GM11168 (cell line): ENCODE data around the gene NCK1.

Experiments used
- in situ Hi-C: fragments of 300-500 bp; cut with MboI; formaldehyde crosslinking; loops from one replicate; pipeline ENCODE4 v1.12.0; 2022; ENCODE audit warnings: low sequenced_read_pairs; ENCODE audit not compliant: unreplicated experiment

NCK1 gene

GRCh38 chr3:136861890-136862616 lies at the start of gene NCK1:
NCK1 (plus strand) TSS chr3:136862208; CDS start chr3:136928002, 65,794 bp downstream.
- in situ Hi-C loops, result no loop called here

GRCh38 chr3:136817448-136817847 lies 44.6 kb upstream of the NCK1 start:
- in situ Hi-C loops, result no loop called here

GRCh38 chr3:136818191-136818768 lies 43.7 kb upstream of the NCK1 start:
- in situ Hi-C loops, result no loop called here

GRCh38 chr3:136818769-136819391 lies 43.1 kb upstream of the NCK1 start, which contains the start of gene SLC35G2:
SLC35G2 (plus strand) TSS chr3:136819126; CDS start chr3:136854461, 35,335 bp downstream.
- in situ Hi-C loops, result no loop called here

- in situ Hi-C loops, result no loop called here
These were observed 42.6 kb upstream of the NCK1 start for GRCh38 chr3:136819392-136819730.

GRCh38 chr3:136819731-136820679 lies 42.0 kb upstream of the NCK1 start:
- in situ Hi-C loops, result no loop called here

GRCh38 chr3:136831461-136831860 lies 30.5 kb upstream of the NCK1 start:
- in situ Hi-C loops, result no loop called here

- in situ Hi-C loops, result no loop called here
These were observed 26.8 kb upstream of the NCK1 start for GRCh38 chr3:136835089-136835812.

GRCh38 chr3:136835813-136836510 lies 26.0 kb upstream of the NCK1 start:
- in situ Hi-C loops, result no loop called here

- in situ Hi-C loops, result no loop called here
These were observed 25.4 kb upstream of the NCK1 start for GRCh38 chr3:136836511-136837156.

GRCh38 chr3:136838641-136839555 lies 23.1 kb upstream of the NCK1 start:
- in situ Hi-C loops, result no loop called here

- in situ Hi-C loops, result no loop called here
These were observed 22.5 kb upstream of the NCK1 start for GRCh38 chr3:136839556-136839931.

- in situ Hi-C loops, result no loop called here
These were observed 21.8 kb upstream of the NCK1 start for GRCh38 chr3:136840252-136840651.

- in situ Hi-C loops, result no loop called here
These were observed 19.7 kb upstream of the NCK1 start for GRCh38 chr3:136842294-136842693.

- in situ Hi-C loops, result no loop called here
These were observed 17.3 kb upstream of the NCK1 start for GRCh38 chr3:136844724-136845123.

- in situ Hi-C loops, result loop anchor here (10.0 kb wide), 1 partner anchor 93 kb away; no protein-coding TSS in a partner anchor
These were observed 9.8 kb upstream of the NCK1 start for GRCh38 chr3:136852180-136852579.

- in situ Hi-C loops, result loop anchor here (10.0 kb wide), 1 partner anchor 88 kb away; no protein-coding TSS in a partner anchor
These were observed 5.3 kb upstream of the NCK1 start for GRCh38 chr3:136856665-136857064.

- in situ Hi-C loops, result loop anchor here (10.0 kb wide), 1 partner anchor 86 kb away; no protein-coding TSS in a partner anchor
These were observed 3.6 kb upstream of the NCK1 start for GRCh38 chr3:136858381-136858780.
